HEK293T (cell line): Measurements from ENCODE around the gene KIF26B.

Experiments
- CTBP1 ChIP-seq: fragments of 450-650 bp; IDR thresholded peaks from 2 replicates; pipeline ENCODE4 v1.6.1; 2016; ENCODE audit warnings: borderline replicate concordance
- ELF4 ChIP-seq: fragments of 450-650 bp; IDR thresholded peaks from 2 replicates; pipeline ENCODE4 v1.6.1; 2017; ENCODE audit warnings: antibody characterized with exemption
- FOXA1 ChIP-seq: fragments of 450-650 bp; IDR thresholded peaks from 2 replicates; pipeline ENCODE4 v1.6.1; 2016; ENCODE audit warnings: mild to moderate bottlenecking
- FOXM1 ChIP-seq: fragments of 450-650 bp; IDR thresholded peaks from 2 replicates; pipeline ENCODE4 v1.6.1; 2017; ENCODE audit warnings: mild to moderate bottlenecking, borderline replicate concordance
- HDGF ChIP-seq: fragments of 450-650 bp; IDR thresholded peaks from 2 replicates; pipeline ENCODE4 v1.6.1; 2017; ENCODE audit warnings: antibody characterized with exemption, borderline replicate concordance
- LEF1 ChIP-seq: fragments of 450-650 bp; IDR thresholded peaks from 2 replicates; pipeline ENCODE4 v1.6.1; 2017; ENCODE audit warnings: mild to moderate bottlenecking, borderline replicate concordance
- SP1 ChIP-seq: fragments of 450-650 bp; IDR thresholded peaks from 2 replicates; pipeline ENCODE4 v1.6.1; 2017
- SUZ12 ChIP-seq: fragments of 450-650 bp; IDR thresholded peaks from 2 replicates; pipeline ENCODE4 v1.6.1; 2016; ENCODE audit warnings: mild to moderate bottlenecking
- ZNF384 ChIP-seq: fragments of 450-650 bp; IDR thresholded peaks from 2 replicates; pipeline ENCODE4 v1.6.1; 2016
- TF ChIP-seq, protein P1 (sequence below): fragments of 450-650 bp; IDR thresholded peaks from 2 replicates; pipeline ENCODE4 v1.6.1; 2016

DNA sequence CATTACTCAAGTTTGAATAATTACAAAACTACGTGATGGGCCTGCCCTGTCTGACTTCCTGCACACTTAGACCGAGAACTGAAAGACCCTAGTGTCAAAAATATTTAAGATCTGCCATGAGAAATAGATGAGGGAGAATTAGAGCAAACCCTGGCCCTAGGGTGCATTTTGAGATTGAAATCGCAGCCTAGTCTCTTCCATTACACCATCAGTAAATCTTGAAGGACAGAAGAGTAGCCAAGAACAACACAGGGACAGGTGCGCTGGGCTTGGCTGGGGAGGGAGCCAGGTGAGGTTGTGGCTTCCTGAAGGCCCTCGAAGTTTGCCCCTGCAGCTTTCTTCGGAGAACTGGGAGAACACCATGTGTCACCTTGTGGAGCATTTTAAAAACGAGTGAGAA lies 36.7 kb upstream of the KIF26B start:
- TF ChIP-seq SP1 (no peak), FOXM1 (no peak), FOXA1 (no peak), LEF1 (no peak), ZNF384 (no peak), CTBP1 (no peak), HDGF (no peak), ELF4 (no peak), SUZ12 (no peak)
- TF ChIP-seq, protein P1, sequence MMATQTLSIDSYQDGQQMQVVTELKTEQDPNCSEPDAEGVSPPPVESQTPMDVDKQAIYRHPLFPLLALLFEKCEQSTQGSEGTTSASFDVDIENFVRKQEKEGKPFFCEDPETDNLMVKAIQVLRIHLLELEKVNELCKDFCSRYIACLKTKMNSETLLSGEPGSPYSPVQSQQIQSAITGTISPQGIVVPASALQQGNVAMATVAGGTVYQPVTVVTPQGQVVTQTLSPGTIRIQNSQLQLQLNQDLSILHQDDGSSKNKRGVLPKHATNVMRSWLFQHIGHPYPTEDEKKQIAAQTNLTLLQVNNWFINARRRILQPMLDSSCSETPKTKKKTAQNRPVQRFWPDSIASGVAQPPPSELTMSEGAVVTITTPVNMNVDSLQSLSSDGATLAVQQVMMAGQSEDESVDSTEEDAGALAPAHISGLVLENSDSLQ: no peak
